ENCODE measurements around the gene OR12D1. TPM values are rescaled to one million over a fixed set of nuclear protein-coding genes. Genes with fewer than 3 reads are reported as not detected.
"Not testable (repeated sequence)": the region's sequence is repeated elsewhere in the genome, so short reads cannot be mapped to it uniquely, and the experiment has no call there.

Gene OR12D1
- not detected in 2 replicates for total RNA-seq (2014; rRNA removed; shearing (Covaris generic); ENCODE audit: low replicate concordance)

- in situ Hi-C loops (cut with HindIII; ENCODE audit: low pct_unique_long_range_greater_than_20kb, low sequenced_read_pairs), result no loop called here
- peak; percentile 33 for DNase-seq (ENCODE audit: low read depth)
These were observed at the start of gene OR12D1 for GRCh38 chr6:29414588-29414987. Gene OR12D1, plus strand, starts transcription at chr6:29414928.

GRCh38 chr6:29368765-29369164 is 46.0 kb upstream of the OR12D1 start, which contains the start of gene OR5V1:
Gene OR5V1, minus strand, starts transcription at chr6:29368865. Its CDS starts 12,670 bp downstream, at chr6:29356195.
- DNase-seq (ENCODE audit: low read depth), result no peak
- in situ Hi-C loops (cut with HindIII; ENCODE audit: low pct_unique_long_range_greater_than_20kb, low sequenced_read_pairs), result no loop called here

- DNase-seq (ENCODE audit: low read depth), result no peak
- in situ Hi-C loops (cut with HindIII; ENCODE audit: low pct_unique_long_range_greater_than_20kb, low sequenced_read_pairs), result no loop called here
These were observed 39.5 kb upstream of the OR12D1 start, which contains the start of gene OR12D3 for GRCh38 chr6:29375191-29375590. Gene OR12D3, minus strand, starts transcription at chr6:29375291. Its CDS starts 4 bp downstream, at chr6:29375287.

GRCh38 chr6:29376003-29376402 is 38.7 kb upstream of the OR12D1 start:
- in situ Hi-C loops (cut with HindIII; ENCODE audit: low pct_unique_long_range_greater_than_20kb, low sequenced_read_pairs), result no loop called here

GRCh38 chr6:29388533-29388932 is 26.2 kb upstream of the OR12D1 start:
- in situ Hi-C loops (cut with HindIII; ENCODE audit: low pct_unique_long_range_greater_than_20kb, low sequenced_read_pairs), result no loop called here

More at GRCh38 chr6:29376003-29376402, 38.7 kb upstream of the OR12D1 start:
- DNase-seq (ENCODE audit: low read depth), result no peak

GRCh38 chr6:29395331-29395730 is 19.4 kb upstream of the OR12D1 start, which contains the start of gene OR12D2:
Gene OR12D2, plus strand, starts transcription at chr6:29395631. Its CDS starts 1,069 bp downstream, at chr6:29396700.
- in situ Hi-C loops (cut with HindIII; ENCODE audit: low pct_unique_long_range_greater_than_20kb, low sequenced_read_pairs), result no loop called here
- no peak for DNase-seq (ENCODE audit: low read depth)

More at GRCh38 chr6:29388533-29388932, 26.2 kb upstream of the OR12D1 start:
- DNase-seq (ENCODE audit: low read depth), result no peak

GRCh38 chr6:29399525-29399924 is 15.2 kb upstream of the OR12D1 start:
- in situ Hi-C loops (cut with HindIII; ENCODE audit: low pct_unique_long_range_greater_than_20kb, low sequenced_read_pairs), result no loop called here
- no peak for DNase-seq (ENCODE audit: low read depth)

- no peak for DNase-seq (ENCODE audit: low read depth)
- in situ Hi-C loops (cut with HindIII; ENCODE audit: low pct_unique_long_range_greater_than_20kb, low sequenced_read_pairs), result no loop called here
These were observed 10.9 kb upstream of the OR12D1 start for GRCh38 chr6:29403801-29404200.

- in situ Hi-C loops (cut with HindIII; ENCODE audit: low pct_unique_long_range_greater_than_20kb, low sequenced_read_pairs), result no loop called here
- peak; percentile 52 for DNase-seq (ENCODE audit: low read depth)
These were observed 4.8 kb downstream of the OR12D1 start for GRCh38 chr6:29419516-29419915.

- no peak for DNase-seq (ENCODE audit: low read depth)
- in situ Hi-C loops (cut with HindIII; ENCODE audit: low pct_unique_long_range_greater_than_20kb, low sequenced_read_pairs), result no loop called here
These were observed 9.4 kb downstream of the OR12D1 start for GRCh38 chr6:29424168-29424567.

GRCh38 chr6:29424575-29424974 is 9.8 kb downstream of the OR12D1 start:
- no peak for DNase-seq (ENCODE audit: low read depth)
- in situ Hi-C loops (cut with HindIII; ENCODE audit: low pct_unique_long_range_greater_than_20kb, low sequenced_read_pairs), result no loop called here

GRCh38 chr6:29425075-29425474 is 10.3 kb downstream of the OR12D1 start:
- no peak for DNase-seq (ENCODE audit: low read depth)
- in situ Hi-C loops (cut with HindIII; ENCODE audit: low pct_unique_long_range_greater_than_20kb, low sequenced_read_pairs), result no loop called here

- in situ Hi-C loops (cut with HindIII; ENCODE audit: low pct_unique_long_range_greater_than_20kb, low sequenced_read_pairs), result no loop called here
These were observed 11.9 kb downstream of the OR12D1 start for GRCh38 chr6:29426654-29427053.

GRCh38 chr6:29436730-29437129 is 22.0 kb downstream of the OR12D1 start:
- in situ Hi-C loops (cut with HindIII; ENCODE audit: low pct_unique_long_range_greater_than_20kb, low sequenced_read_pairs); DNase-seq (ENCODE audit: low read depth): not testable (repeated sequence)

More at GRCh38 chr6:29426654-29427053, 11.9 kb downstream of the OR12D1 start:
- no peak for DNase-seq (ENCODE audit: low read depth)

GRCh38 chr6:29439006-29439405 is 24.3 kb downstream of the OR12D1 start, which contains the start of gene OR10C1:
Gene OR10C1, plus strand, starts transcription at chr6:29439306. Its CDS starts 710 bp downstream, at chr6:29440016.
- DNase-seq (ENCODE audit: low read depth), result no peak
- in situ Hi-C loops (cut with HindIII; ENCODE audit: low pct_unique_long_range_greater_than_20kb, low sequenced_read_pairs), result no loop called here

GRCh38 chr6:29442719-29443118 is 28.0 kb downstream of the OR12D1 start:
- no peak for DNase-seq (ENCODE audit: low read depth)
- in situ Hi-C loops (cut with HindIII; ENCODE audit: low pct_unique_long_range_greater_than_20kb, low sequenced_read_pairs), result no loop called here

GRCh38 chr6:29444031-29444430 is 29.3 kb downstream of the OR12D1 start:
- DNase-seq (ENCODE audit: low read depth); in situ Hi-C loops (cut with HindIII; ENCODE audit: low pct_unique_long_range_greater_than_20kb, low sequenced_read_pairs): not testable (repeated sequence)

- no peak for DNase-seq (ENCODE audit: low read depth)
- in situ Hi-C loops (cut with HindIII; ENCODE audit: low pct_unique_long_range_greater_than_20kb, low sequenced_read_pairs), result no loop called here
These were observed 32.9 kb downstream of the OR12D1 start for GRCh38 chr6:29447670-29448069.

- no peak for DNase-seq (ENCODE audit: low read depth)
- in situ Hi-C loops (cut with HindIII; ENCODE audit: low pct_unique_long_range_greater_than_20kb, low sequenced_read_pairs), result no loop called here
These were observed 36.9 kb downstream of the OR12D1 start for GRCh38 chr6:29451471-29452193.

- in situ Hi-C loops (cut with HindIII; ENCODE audit: low pct_unique_long_range_greater_than_20kb, low sequenced_read_pairs), result no loop called here
These were observed 42.2 kb downstream of the OR12D1 start, which contains the start of the genes OR11A1 and OR2H1 for GRCh38 chr6:29456971-29457370. Gene OR11A1, minus strand, starts transcription at chr6:29457071. Its CDS starts 29,430 bp downstream, at chr6:29427641. Gene OR2H1, plus strand, starts transcription at chr6:29457155. Its CDS starts 4,615 bp downstream, at chr6:29461770.

More at GRCh38 chr6:29456971-29457370, 42.2 kb downstream of the OR12D1 start, which contains the start of the genes OR11A1 and OR2H1:
- no peak for DNase-seq (ENCODE audit: low read depth)

All from Caki2 (cell line).